Upper lobe of left lung (tissue), 6 donors: Measurements from ENCODE around the gene DEXI. TPM values are rescaled to one million over a fixed set of nuclear protein-coding genes. Genes with fewer than 3 reads are reported as not detected.
"Not testable (repeated sequence)": the region's sequence is repeated elsewhere in the genome, so short reads cannot be mapped to it uniquely, and the experiment has no call there.

Experiments used
- ATAC-seq, 2 donors: fragments of 200-7000 bp; cut with Tn5 transposase; one replicate each; pipeline ENCODE4 v1.9.1; 2022; ENCODE audit warnings: mild to moderate bottlenecking in 2 of 2, moderate library complexity in 2 of 2; ENCODE audit not compliant: low FRiP score in 2 of 2
- DNase-seq, 2 donors: peaks; one replicate each; pipeline ENCODE4 v3.0.0-alpha.2; 2019 to 2020
- H3K27ac ChIP-seq, 4 donors: fragments of 200-600 bp; sonication (generic); one replicate each; pipeline ENCODE4 v1.5.1; 2016 to 2019
- H3K27me3 ChIP-seq, 4 donors: fragments of 200-600 bp; sonication (generic); one replicate each; pipeline ENCODE4 v1.5.1; 2017 to 2019
- H3K36me3 ChIP-seq, 4 donors: fragments of 200-600 bp; sonication (generic); one replicate each; pipeline ENCODE4 v1.5.1; 2016 to 2019
- H3K4me1 ChIP-seq, 4 donors: fragments of 200-600 bp; sonication (generic); one replicate each; pipeline ENCODE4 v1.5.1; 2018 to 2019
- H3K4me3 ChIP-seq, 4 donors: fragments of 200-600 bp; sonication (generic); one replicate each; pipeline ENCODE4 v1.5.1; 2017 to 2019; ENCODE audit warnings: mild to moderate bottlenecking in 2 of 4, moderate library complexity in 1 of 4
- H3K9me3 ChIP-seq, 4 donors: fragments of 200-600 bp; sonication (generic); one replicate each; pipeline ENCODE4 v1.5.1; 2018 to 2019
- CTCF ChIP-seq, 6 experiments: fragments of 450-650 bp in 4 of 6; fragments of 200-600 bp in 2 of 6; sonication (generic) in 2 of 6; IDR thresholded peaks; one replicate each; pipeline ENCODE4 v1.5.1; 2016 to 2019; ENCODE audit warnings: antibody characterized with exemption in 6 of 6
- EP300 ChIP-seq, 4 donors: sonication (generic); formaldehyde crosslinking; IDR thresholded peaks; one replicate each; pipeline ENCODE4 v1.5.1; 2017; ENCODE audit warnings: antibody characterized with exemption in 4 of 4, control low read depth in 2 of 4
- POLR2A ChIP-seq, 4 donors: fragments of 450-650 bp; IDR thresholded peaks; one replicate each; pipeline ENCODE4 v1.5.1; 2016 to 2017; ENCODE audit warnings: antibody characterized with exemption in 4 of 4, mild to moderate bottlenecking in 2 of 4
- POLR2AphosphoS5 ChIP-seq, 2 donors: sonication (generic); formaldehyde crosslinking; IDR thresholded peaks; one replicate each; pipeline ENCODE4 v1.5.1; 2017; ENCODE audit warnings: antibody characterized with exemption in 2 of 2
- WGBS, 2 donors: methylation state at CpG; one replicate each; pipeline ENCODE4 v1.1.5; 2017 to 2018; 5-methylcytosine and 5-hydroxymethylcytosine counted together
- total RNA-seq, 6 donors: library from RNA; depleted of rRNA in 4 of 6; stranded (reverse); fragments of >200 nt in 4 of 6; gene quantifications; one replicate each; pipeline versions ENCODE4 v1.1.0 to v1.2.1, GENCODE V29; 2016 to 2021
- donor health status: DM: no; HTN: no; CAD: no; lungs with moderate emphysema.
- donor health status: DM: no; HTN: yes; CAD: no; lungs with severe emphysema.

DEXI gene
- total RNA-seq, 6 donors from 2014 or later = 28.4 to 87.0 (median 55.1) TPM

- peaks cover 0 to 5% (median 2%) of the 10 kb centered on the region in 4 donors for H3K4me1 ChIP-seq
- peaks cover 7 to 68% (median 35%) of the 10 kb centered on the region in 4 donors for H3K36me3 ChIP-seq
- H3K9me3 ChIP-seq = no peaks in the 10 kb centered on the region
- TF ChIP-seq POLR2A (IDR thresholded peaks at IDR 0.05) (no peak), CTCF (IDR thresholded peaks at IDR 0.05) (peak; percentile 55 to 88 (median 74))
- H3K4me3 ChIP-seq = no peak overlapping the region
- ATAC-seq (peak; percentile 31 to 87), DNase-seq (peak in 1 of 2 donors; percentile 43)
- WGBS, 2 donors = 57 to 61% methylated on average over 2 to 3 of the region's 3 CpGs
- no peak overlapping the region for H3K27ac ChIP-seq
- H3K27me3 ChIP-seq = no peaks in the 10 kb centered on the region
Observed at GRCh38 chr16:10971560-10971961, 29.3 kb upstream of the DEXI start.

- peaks cover 7 to 65% (median 33%) of the 10 kb centered on the region in 4 donors for H3K36me3 ChIP-seq
- no peaks in the 10 kb centered on the region for H3K27me3 ChIP-seq
- ATAC-seq = no peak
- peaks cover 0 to 5% (median 2%) of the 10 kb centered on the region in 4 donors for H3K4me1 ChIP-seq
- H3K9me3 ChIP-seq = no peaks in the 10 kb centered on the region
- H3K4me3 ChIP-seq = no peak overlapping the region
- no peak for DNase-seq
- WGBS, 2 donors = 97 to 100% methylated on average over 2 of the region's 2 CpGs
- TF ChIP-seq POLR2AphosphoS5 (IDR thresholded peaks at IDR 0.05) (no peak), CTCF (IDR thresholded peaks at IDR 0.05) (no peak), POLR2A (IDR thresholded peaks at IDR 0.05) (no peak), EP300 (IDR thresholded peaks at IDR 0.05) (no peak)
- H3K27ac ChIP-seq = no peak overlapping the region
Observed at GRCh38 chr16:10970065-10970464, 27.8 kb upstream of the DEXI start.

- ATAC-seq = no peak
- DNase-seq = no peak
- H3K4me3 ChIP-seq = no peak overlapping the region
- H3K36me3 ChIP-seq = peaks cover 7 to 60% (median 31%) of the 10 kb centered on the region in 4 donors
- WGBS, 2 donors = 70% methylated on average over 1 of the region's 1 CpG
- peaks cover 0 to 5% (median 2%) of the 10 kb centered on the region in 4 donors for H3K4me1 ChIP-seq
- H3K27me3 ChIP-seq = no peaks in the 10 kb centered on the region
- no peaks in the 10 kb centered on the region for H3K9me3 ChIP-seq
- H3K27ac ChIP-seq = no peak overlapping the region
- TF ChIP-seq CTCF (IDR thresholded peaks at IDR 0.05) (no peak), POLR2AphosphoS5 (IDR thresholded peaks at IDR 0.05) (no peak), POLR2A (IDR thresholded peaks at IDR 0.05) (no peak), EP300 (IDR thresholded peaks at IDR 0.05) (no peak)
Observed at GRCh38 chr16:10969615-10970014, 27.3 kb upstream of the DEXI start.

- Histone ChIP-seq H3K4me1 (peaks cover 4 to 12% (median 8%) of the 10 kb centered on the region in 4 donors), H3K27ac (no peak overlapping the region), H3K27me3 (no peaks in the 10 kb centered on the region), H3K36me3 (peaks cover 7 to 55% (median 29%) of the 10 kb centered on the region in 4 donors), H3K4me3 (no peak overlapping the region), H3K9me3 (no peaks in the 10 kb centered on the region)
- TF ChIP-seq EP300 (IDR thresholded peaks at IDR 0.05) (no peak), POLR2A (IDR thresholded peaks at IDR 0.05) (no peak), POLR2AphosphoS5 (IDR thresholded peaks at IDR 0.05) (no peak), CTCF (IDR thresholded peaks at IDR 0.05) (no peak)
- WGBS, 2 donors = 75 to 87% methylated on average over 3 of the region's 3 CpGs
- no peak for DNase-seq
- ATAC-seq = no peak
Observed at GRCh38 chr16:10968498-10968897, 26.2 kb upstream of the DEXI start.

- H3K4me1 ChIP-seq = peaks cover 4 to 12% (median 8%) of the 10 kb centered on the region in 4 donors
- no peaks in the 10 kb centered on the region for H3K27me3 ChIP-seq
- H3K9me3 ChIP-seq = no peaks in the 10 kb centered on the region
- 49 to 89% methylated on average over 3 to 5 of the region's 5 CpGs for WGBS, 2 donors
- peaks cover 7 to 55% (median 31%) of the 10 kb centered on the region in 4 donors for H3K36me3 ChIP-seq
- TF ChIP-seq POLR2A (IDR thresholded peaks at IDR 0.05) (no peak), CTCF (IDR thresholded peaks at IDR 0.05) (no peak), EP300 (IDR thresholded peaks at IDR 0.05) (no peak), POLR2AphosphoS5 (IDR thresholded peaks at IDR 0.05) (no peak)
- ATAC-seq (no peak), DNase-seq (no peak)
- no peak overlapping the region for H3K27ac ChIP-seq
- H3K4me3 ChIP-seq = no peak overlapping the region
Observed at GRCh38 chr16:10967986-10968385, 25.7 kb upstream of the DEXI start.

GRCh38 chr16:10966559-10966958, 24.3 kb upstream of the DEXI start:
- H3K27ac ChIP-seq, DNase-seq, ATAC-seq, H3K4me1 ChIP-seq, H3K27me3 ChIP-seq, H3K4me3 ChIP-seq, H3K9me3 ChIP-seq: not testable (repeated sequence)
- peaks cover 7 to 53% (median 38%) of the 10 kb centered on the region in 4 donors for H3K36me3 ChIP-seq
- 47 to 59% methylated on average over 4 of the region's 4 CpGs for WGBS, 2 donors
